Kidney epithelial cell (primary cell): ENCODE results near the gene GOLGA6L6. TPM values are rescaled to one million over a fixed set of nuclear protein-coding genes. Genes with fewer than 3 reads are reported as not detected.
"Not testable (repeated sequence)": the region's sequence is repeated elsewhere in the genome, so short reads cannot be mapped to it uniquely, and the experiment has no call there.

Experiments used
- DNase-seq: peaks from one replicate; pipeline ENCODE4 v3.0.0-alpha.2; 2010; ENCODE audit warnings: low read depth
- H3K27me3 ChIP-seq: 2 replicates; pipeline ENCODE4 v1.6.0; 2011; ENCODE audit warnings: low read length; ENCODE audit not compliant: control insufficient read depth, insufficient read depth
- H3K36me3 ChIP-seq: 2 replicates; pipeline ENCODE4 v1.5.1; 2011; ENCODE audit warnings: low read length; ENCODE audit not compliant: control insufficient read depth, insufficient read depth
- H3K4me3 ChIP-seq: 2 replicates; pipeline ENCODE4 v1.5.1; 2011; ENCODE audit warnings: low read depth, mild to moderate bottlenecking, control low read depth, low read length
- total RNA-seq: library from RNA; depleted of rRNA; stranded (reverse); fragments of >200 nt; gene quantifications from 2 replicates; pipeline ENCODE4 v1.2.3, GENCODE V29; 2015

Gene GOLGA6L6
- total RNA-seq, 1 donor from 2014 or later: not detected

DNA sequence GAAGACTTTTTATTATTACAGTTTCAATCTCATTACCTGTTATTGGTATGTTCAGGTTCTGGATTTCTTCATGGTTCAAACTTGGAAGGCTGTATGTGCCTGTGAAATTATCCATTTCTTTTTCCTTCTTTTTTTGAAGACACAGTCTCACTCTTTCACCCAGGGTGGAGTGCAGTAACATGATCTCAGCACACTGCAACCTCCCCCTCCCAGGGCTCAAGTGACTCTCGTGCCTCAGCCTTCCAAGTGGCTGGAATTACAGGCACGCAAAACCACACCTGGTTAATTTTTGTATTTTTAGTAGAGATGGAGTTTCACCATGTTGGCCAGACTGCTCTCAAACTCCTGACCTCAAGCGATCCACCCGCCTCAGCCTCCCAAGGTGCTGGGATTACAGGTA lies 52.3 kb downstream of the GOLGA6L6 start:
- not testable (repeated sequence) for H3K4me3 ChIP-seq, H3K36me3 ChIP-seq, H3K27me3 ChIP-seq, DNase-seq
